Measurements from ENCODE around the gene PRPF19.

DNA sequence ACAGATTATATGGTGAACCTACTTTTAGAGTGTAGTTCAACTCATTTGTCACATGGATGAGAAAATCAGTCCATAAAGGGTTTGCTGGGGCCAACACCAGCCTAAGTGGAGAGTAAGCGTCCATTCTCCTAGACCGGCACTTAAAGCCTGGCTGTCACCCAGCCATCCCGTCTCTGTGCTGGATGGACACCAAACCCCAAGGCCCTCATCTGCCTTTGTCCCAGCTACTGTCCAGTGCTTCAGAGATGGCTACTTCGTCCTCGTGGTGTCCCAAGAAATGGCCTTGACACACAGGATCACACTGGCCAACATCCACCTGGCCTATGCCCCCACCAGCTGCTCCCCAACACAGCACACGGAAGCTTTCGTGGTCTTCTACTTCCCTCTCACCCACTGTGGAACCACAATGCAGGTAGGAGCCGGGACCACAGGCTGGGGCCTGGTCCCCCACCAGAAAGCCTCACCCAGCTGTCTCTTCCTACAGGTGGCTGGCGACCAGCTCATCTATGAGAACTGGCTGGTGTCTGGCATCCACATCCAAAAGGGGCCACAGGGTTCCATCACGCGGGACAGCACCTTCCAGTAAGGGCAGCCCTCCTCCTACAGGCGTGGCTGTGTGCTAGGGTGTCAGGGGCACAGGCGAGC is 35.5 kb downstream of the PRPF19 start:
- no peak for TF ChIP-seq POLR2A (IDR thresholded peaks at IDR 0.05)
- TF ChIP-seq, protein P1, sequence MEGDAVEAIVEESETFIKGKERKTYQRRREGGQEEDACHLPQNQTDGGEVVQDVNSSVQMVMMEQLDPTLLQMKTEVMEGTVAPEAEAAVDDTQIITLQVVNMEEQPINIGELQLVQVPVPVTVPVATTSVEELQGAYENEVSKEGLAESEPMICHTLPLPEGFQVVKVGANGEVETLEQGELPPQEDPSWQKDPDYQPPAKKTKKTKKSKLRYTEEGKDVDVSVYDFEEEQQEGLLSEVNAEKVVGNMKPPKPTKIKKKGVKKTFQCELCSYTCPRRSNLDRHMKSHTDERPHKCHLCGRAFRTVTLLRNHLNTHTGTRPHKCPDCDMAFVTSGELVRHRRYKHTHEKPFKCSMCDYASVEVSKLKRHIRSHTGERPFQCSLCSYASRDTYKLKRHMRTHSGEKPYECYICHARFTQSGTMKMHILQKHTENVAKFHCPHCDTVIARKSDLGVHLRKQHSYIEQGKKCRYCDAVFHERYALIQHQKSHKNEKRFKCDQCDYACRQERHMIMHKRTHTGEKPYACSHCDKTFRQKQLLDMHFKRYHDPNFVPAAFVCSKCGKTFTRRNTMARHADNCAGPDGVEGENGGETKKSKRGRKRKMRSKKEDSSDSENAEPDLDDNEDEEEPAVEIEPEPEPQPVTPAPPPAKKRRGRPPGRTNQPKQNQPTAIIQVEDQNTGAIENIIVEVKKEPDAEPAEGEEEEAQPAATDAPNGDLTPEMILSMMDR (IDR thresholded peaks at IDR 0.05), result no peak
- no peak for TF ChIP-seq POLR2AphosphoS5 (IDR thresholded peaks at IDR 0.05)
